GM18951 (cell line): Measurements from ENCODE around the gene GJC3.
"Not testable (repeated sequence)": the region's sequence is repeated elsewhere in the genome, so short reads cannot be mapped to it uniquely, and the experiment has no call there.

Experiments used
- POLR2A ChIP-seq: IDR thresholded peaks from 4 replicates; pipeline ENCODE4 v1.6.1; 2011; ENCODE audit warnings: mild to moderate bottlenecking; ENCODE audit not compliant: insufficient read length, insufficient read depth; ENCODE audit errors: extremely low read depth
- in situ Hi-C: fragments of 300-500 bp; cut with MboI; formaldehyde crosslinking; loops from one replicate; pipeline ENCODE4 v1.12.0; 2022; ENCODE audit warnings: low sequenced_read_pairs, mixed read lengths, inconsistent platforms; ENCODE audit not compliant: unreplicated experiment

GJC3 gene

DNA sequence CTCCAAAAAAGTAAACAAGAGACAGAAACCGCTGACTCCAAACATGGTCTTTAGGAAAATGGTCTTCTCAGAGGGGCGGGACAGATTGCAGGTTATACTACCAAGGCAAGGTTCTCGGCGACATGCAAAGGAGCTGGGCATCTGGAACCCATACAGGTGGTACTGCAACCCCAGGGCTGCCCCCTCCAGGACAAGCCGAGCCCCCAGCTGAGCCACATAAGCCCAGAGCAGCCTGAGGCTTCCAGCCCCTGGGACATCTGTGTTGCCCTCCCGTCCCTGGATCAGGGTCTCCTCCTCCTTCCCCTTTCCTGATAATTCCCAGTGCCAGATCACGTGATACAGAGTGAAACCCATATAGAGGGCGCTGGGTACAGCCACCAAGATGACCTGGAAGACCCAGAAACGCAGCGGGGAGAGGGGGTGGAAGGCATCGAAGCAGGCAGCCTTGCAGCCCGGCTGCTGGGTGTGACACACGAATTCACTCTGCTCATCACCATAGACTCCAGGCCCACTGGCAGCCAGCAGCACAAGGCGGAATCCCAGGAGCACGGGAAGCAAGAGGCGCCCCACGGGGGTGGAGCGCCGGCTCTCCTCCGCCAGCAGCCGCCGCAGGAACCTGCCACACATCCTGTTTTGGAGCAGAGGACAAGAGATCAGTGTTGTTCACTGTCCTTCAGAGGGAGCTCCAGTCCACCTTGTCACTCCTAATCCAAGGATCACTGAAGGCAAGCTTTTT lies at the start of gene GJC3:
Gene GJC3, minus strand, starts transcription at position 627 of the 736 bp plus-strand sequence. Its CDS starts 0 bp downstream, at position 627.
- in situ Hi-C loops, result no loop called here
- no peak for TF ChIP-seq POLR2A

DNA sequence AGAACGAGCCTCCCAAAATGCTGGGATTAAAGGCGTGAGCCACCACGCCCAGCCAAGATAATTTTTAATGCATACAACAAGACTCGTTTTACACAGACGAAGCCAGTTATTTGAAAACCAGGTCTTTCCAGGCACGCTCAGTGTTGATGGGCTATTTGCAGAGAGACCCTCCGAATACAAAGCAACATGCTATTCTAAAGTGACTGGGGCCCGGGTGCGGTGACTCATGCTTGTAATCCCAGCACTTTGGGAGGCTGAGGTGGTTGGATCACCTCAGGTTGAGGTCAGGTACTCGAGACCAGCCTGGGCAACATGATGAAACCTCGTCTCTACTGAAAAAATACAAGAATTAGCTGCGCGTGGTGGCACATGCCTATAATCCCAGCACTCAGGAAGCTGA lies 47.2 kb upstream of the GJC3 start:
- TF ChIP-seq POLR2A, result no peak
- in situ Hi-C loops, result no loop called here

GRCh38 chr7:99975782-99976521 lies 46.5 kb upstream of the GJC3 start, which contains the start of gene AZGP1:
AZGP1 (minus strand) TSS chr7:99976031; CDS start chr7:99976020, 11 bp downstream.
- no peak for TF ChIP-seq POLR2A
- in situ Hi-C loops, result no loop called here

GRCh38 chr7:99974681-99975080 lies 45.3 kb upstream of the GJC3 start:
- TF ChIP-seq POLR2A, result no peak
- in situ Hi-C loops, result no loop called here

DNA sequence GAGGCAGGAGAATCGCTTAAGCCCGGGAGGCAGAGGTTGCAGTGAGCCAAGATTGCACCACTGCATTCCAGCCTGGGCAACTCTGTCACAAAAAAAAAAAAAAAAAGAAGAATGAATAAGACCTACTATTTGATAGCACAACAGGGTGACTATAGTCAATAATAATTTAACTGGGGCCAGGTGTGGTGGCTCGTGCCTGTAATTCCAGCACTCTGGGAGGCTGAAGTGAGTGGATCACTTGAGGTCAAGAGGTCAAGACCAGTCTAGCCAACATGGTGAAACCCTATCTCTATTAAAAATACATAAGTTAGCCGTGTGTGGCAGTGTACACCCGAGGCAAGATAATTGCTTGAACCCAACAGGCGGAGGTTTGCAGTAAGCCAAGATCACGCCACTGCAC lies 44.4 kb upstream of the GJC3 start:
- in situ Hi-C loops, result not testable (repeated sequence)

GRCh38 chr7:99971242-99971641 lies 41.8 kb upstream of the GJC3 start:
- in situ Hi-C loops, result no loop called here
- TF ChIP-seq POLR2A, result no peak

DNA sequence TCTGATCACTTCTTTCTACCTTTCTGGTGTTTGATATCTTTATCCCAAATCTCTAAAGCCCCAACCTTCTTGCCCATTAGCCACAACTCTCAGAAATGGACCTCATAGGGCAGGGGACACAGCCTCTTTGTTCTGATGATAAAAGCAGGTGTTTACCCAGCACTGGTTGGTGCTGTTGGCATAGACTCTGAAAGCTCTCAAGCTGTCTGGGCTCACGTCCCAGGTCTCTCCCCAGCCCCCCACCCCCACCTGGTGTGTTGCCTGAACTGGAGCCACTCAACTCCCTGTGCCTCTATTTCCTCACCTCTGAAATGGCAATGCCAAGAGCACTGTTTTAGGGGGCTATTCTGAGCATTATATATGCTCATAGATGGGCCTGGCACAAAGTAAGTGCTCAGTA lies 40.4 kb upstream of the GJC3 start:
- in situ Hi-C loops, result not testable (repeated sequence)

DNA sequence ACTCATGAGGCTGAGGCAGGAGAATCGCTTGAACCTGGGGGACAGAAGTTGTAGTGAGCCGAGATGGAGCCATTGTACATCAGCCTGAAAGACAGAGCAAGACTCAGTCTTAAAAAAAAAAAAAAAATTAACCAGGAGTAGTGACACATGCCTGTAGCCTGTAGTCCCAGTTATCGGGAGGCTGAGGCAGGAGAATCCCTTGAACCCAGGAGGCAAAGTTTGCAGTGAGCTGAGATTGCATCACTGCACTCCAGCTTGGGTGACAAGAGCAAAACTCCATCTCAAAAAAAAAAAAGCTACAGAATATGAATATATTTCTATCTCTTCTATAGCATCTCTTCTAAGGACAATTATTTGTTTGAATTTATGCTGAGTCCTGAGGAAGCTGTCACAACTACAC lies 39.9 kb upstream of the GJC3 start:
- TF ChIP-seq POLR2A, result no peak
- in situ Hi-C loops, result no loop called here

- TF ChIP-seq POLR2A, result no peak
- in situ Hi-C loops, result no loop called here
Observed at GRCh38 chr7:99958564-99959227, 29.3 kb upstream of the GJC3 start.

- no peak for TF ChIP-seq POLR2A
- in situ Hi-C loops, result no loop called here
Observed at GRCh38 chr7:99955247-99955646, 25.8 kb upstream of the GJC3 start.

- in situ Hi-C loops, result not testable (repeated sequence)
Observed at GRCh38 chr7:99954643-99955042, 25.2 kb upstream of the GJC3 start.

- in situ Hi-C loops, result no loop called here
- TF ChIP-seq POLR2A, result no peak
Observed at GRCh38 chr7:99953649-99954048, 24.2 kb upstream of the GJC3 start.

GRCh38 chr7:99952649-99953048 lies 23.2 kb upstream of the GJC3 start:
- in situ Hi-C loops, result not testable (repeated sequence)

DNA sequence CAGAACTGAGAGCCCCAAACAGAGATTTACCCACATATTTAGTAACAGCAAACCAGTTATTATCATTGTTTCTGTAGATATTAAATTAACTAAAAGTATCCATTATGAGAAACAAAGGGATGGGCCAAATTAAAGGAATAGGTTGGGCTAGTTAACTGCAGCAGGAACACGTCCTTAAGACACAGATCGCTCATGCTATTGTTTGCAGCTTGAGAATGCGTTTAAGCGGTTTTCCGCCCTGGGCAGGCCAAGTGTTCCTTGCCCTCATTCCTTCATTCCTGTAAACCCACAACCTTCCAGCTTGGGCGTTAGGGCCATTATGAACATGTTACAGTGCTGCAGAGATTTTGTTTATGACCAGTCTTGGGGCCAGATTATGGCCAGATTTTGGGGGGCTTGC lies 21.4 kb upstream of the GJC3 start:
- in situ Hi-C loops, result not testable (repeated sequence)
